T-helper 2 cell treated with Interferon-gamma antibody and Interleukin-4, amounts not matched to agents 100 ng/mL and 5 ng/mL, for 36 hours (primary cell): ENCODE measurements around the gene ERP27. TPM values are rescaled to one million over a fixed set of nuclear protein-coding genes. Genes with fewer than 3 reads are reported as not detected.

ENCODE experiments used
- intact Hi-C: fragments of 100-400 bp; cut with micrococcal nuclease; formaldehyde crosslinking; loops from one replicate; pipeline ENCODE4 v1.15.1; 2023
- total RNA-seq: library from RNA; stranded (reverse); gene quantifications from 2 replicates; pipeline ENCODE4 v1.2.3, GENCODE V29; 2022

The ERP27 gene
- total RNA-seq, 1 donor from 2014 or later = 13.3 TPM

DNA sequence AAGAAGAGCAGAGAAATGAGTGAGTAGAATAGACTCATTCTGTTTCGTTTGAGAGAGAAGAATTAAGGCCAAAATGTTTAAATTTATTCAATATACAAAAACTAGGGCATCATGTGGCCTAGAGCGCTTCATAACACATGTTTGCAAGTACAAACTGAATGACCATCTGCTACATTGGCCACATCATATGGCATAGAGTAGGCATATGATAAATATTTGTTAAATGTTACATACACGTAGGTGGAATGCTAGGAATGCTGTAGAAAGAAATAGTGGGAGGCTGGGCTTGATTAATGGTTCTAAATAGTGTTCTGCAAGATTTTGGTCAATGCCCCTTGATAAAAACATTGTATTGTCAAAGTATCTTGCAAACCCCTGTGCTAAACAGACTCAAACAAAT is 63.5 kb downstream of the ERP27 start:
- intact Hi-C loops = no loop called here

DNA sequence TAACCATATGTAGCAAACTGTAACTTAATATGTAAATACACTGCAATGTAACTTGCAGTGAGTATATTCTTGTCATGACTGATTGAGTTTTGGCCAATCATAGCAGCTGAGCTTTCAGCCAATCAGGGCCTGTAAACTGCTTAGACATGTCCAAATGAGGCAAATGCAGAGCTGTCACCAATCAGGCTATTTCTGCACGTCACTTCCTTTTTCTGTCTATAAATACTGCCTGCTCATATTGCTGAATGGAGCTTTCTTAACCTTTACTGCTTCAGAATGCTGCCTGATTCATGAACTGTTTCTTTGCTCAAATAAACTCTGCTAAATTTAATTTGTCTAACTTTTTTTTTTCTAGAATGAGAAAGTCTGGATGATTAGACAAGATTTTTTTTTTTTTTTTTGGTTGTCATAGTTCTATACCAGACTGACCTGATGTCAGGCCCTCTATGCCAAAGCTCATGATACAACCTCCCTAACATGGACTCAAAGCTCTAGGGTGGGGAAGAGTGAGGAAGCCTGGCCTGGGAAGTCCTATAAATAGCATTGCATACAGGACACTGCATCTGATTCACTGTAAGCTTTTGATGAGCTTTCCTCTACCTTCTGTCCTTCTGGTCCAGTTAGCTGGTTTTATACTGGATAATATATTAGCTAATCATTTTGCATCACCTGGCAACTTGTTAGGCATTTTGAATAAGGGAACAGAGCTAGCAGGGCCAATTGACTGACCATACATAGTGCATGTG is 64.7 kb downstream of the ERP27 start:
- intact Hi-C loops = no loop called here

DNA sequence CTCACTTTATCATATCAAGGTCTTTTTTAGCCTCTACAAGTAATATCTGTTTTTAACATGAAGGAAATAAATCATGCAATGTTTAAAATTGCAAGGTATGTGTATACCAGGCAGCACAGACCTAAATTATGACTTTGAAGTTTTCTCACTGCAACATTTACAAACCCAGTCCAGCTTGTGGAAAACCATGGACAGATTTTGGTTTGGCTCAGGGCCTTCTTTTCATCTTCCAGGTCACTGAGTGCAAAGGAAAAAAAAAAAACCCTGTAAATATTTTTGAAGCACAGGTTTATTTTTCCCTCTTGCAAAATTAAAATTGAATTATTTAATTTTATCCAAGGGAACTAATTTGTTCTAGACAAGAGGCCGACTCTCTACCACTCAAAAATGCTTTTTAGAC is 66.5 kb downstream of the ERP27 start:
- intact Hi-C loops = no loop called here

DNA sequence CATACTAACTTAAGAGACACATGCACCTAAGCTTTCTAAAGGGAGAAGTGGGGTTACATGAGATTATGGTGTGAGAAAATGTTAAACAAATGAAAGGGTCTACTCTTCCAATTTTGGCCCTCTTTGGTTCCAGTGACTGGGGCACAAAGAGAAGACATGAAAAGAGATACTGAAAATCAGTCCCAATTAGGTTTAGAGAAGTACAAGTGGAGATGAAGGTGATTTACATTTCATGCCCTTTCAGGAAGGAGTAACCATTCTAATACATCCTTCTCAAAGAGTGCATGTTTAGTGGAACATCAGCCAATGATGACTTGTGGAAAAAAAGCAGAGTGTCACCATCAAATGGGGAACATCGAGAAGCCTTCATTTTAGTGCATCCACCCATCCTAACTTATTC is 67.1 kb downstream of the ERP27 start:
- intact Hi-C loops = no loop called here

DNA sequence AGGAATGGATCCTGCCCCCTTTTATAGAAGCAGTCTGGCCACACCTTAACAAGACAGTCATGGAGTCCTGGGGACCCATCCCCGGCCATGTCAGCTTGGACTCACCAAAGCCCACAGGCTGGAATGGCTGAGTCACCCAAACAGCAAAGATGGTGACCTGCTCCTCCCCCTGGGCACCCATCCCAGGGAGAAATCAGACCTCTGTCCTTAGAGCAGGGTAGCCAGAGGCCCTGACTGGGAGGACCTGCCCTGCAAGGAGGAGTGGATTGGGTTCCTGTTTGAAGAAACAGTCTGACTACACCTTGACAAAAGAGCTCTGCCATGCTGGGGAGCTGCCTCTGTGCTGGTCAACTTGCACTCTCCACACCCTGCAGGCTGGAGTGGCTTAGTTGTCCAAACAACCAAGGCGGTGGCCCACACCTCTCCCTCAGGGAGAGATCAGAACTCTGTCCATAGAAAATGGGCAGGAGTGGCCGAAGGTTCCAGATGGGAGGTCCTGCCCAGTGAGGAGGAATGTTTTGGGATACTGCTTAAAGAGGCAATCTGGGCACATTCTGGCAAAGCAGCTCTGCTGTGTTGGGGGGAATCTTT is 69.3 kb downstream of the ERP27 start:
- intact Hi-C loops = no loop called here

Other genes starting within 250 kb of the ERP27 start
- not detected in 2 replicates for gene GUCY2C, start 241.9 kb downstream of the ERP27 start, total RNA-seq
- 81.5 and 87.4 TPM in 2 replicates for gene WBP11, start 135.1 kb downstream of the ERP27 start, total RNA-seq
- 1.3 and 1.5 TPM in 2 replicates for gene C12orf60, start 134.9 kb downstream of the ERP27 start, total RNA-seq
- not detected in 2 replicates for gene SMCO3, start 124.4 kb downstream of the ERP27 start, total RNA-seq
- not detected in 2 replicates for gene ART4, start 95.0 kb downstream of the ERP27 start, total RNA-seq
- gene MGP, start 52.7 kb downstream of the ERP27 start, total RNA-seq = 0.27 TPM in 1 of 2 replicates, not detected in the other
- gene ARHGDIB, start 23.1 kb upstream of the ERP27 start, total RNA-seq = 1,650 and 1,655 TPM in 2 replicates
- gene PDE6H, start 34.5 kb upstream of the ERP27 start, total RNA-seq = not detected in 2 replicates